ENCODE results near the gene TBL3.

DNA sequence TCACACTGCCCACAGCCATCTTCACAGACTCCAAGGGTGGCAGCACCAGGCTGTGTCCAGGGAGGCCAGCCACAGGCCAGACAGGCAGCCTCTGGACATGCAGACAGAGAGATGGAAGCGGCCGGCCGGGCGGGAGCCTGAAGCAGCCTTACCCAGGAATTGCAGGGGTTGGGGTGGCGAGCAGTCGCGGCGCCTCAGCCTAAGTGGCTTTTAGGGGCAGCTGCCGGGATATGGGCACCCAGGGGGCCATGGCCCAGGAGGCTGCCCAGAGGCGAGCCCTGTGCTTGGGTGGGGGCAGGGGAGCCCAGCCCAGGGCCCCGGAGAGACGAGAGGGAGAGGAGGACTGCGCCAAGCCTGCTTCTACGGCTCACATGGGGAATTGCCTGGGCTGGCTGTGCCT is 53.4 kb downstream of the TBL3 start:
- TF ChIP-seq, protein P1, sequence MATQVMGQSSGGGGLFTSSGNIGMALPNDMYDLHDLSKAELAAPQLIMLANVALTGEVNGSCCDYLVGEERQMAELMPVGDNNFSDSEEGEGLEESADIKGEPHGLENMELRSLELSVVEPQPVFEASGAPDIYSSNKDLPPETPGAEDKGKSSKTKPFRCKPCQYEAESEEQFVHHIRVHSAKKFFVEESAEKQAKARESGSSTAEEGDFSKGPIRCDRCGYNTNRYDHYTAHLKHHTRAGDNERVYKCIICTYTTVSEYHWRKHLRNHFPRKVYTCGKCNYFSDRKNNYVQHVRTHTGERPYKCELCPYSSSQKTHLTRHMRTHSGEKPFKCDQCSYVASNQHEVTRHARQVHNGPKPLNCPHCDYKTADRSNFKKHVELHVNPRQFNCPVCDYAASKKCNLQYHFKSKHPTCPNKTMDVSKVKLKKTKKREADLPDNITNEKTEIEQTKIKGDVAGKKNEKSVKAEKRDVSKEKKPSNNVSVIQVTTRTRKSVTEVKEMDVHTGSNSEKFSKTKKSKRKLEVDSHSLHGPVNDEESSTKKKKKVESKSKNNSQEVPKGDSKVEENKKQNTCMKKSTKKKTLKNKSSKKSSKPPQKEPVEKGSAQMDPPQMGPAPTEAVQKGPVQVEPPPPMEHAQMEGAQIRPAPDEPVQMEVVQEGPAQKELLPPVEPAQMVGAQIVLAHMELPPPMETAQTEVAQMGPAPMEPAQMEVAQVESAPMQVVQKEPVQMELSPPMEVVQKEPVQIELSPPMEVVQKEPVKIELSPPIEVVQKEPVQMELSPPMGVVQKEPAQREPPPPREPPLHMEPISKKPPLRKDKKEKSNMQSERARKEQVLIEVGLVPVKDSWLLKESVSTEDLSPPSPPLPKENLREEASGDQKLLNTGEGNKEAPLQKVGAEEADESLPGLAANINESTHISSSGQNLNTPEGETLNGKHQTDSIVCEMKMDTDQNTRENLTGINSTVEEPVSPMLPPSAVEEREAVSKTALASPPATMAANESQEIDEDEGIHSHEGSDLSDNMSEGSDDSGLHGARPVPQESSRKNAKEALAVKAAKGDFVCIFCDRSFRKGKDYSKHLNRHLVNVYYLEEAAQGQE (IDR thresholded peaks at IDR 0.05; ENCODE audit: borderline replicate concordance): no peak
- no peak for TF ChIP-seq POLR2AphosphoS5 (IDR thresholded peaks at IDR 0.05)
- TF ChIP-seq, protein P2, sequence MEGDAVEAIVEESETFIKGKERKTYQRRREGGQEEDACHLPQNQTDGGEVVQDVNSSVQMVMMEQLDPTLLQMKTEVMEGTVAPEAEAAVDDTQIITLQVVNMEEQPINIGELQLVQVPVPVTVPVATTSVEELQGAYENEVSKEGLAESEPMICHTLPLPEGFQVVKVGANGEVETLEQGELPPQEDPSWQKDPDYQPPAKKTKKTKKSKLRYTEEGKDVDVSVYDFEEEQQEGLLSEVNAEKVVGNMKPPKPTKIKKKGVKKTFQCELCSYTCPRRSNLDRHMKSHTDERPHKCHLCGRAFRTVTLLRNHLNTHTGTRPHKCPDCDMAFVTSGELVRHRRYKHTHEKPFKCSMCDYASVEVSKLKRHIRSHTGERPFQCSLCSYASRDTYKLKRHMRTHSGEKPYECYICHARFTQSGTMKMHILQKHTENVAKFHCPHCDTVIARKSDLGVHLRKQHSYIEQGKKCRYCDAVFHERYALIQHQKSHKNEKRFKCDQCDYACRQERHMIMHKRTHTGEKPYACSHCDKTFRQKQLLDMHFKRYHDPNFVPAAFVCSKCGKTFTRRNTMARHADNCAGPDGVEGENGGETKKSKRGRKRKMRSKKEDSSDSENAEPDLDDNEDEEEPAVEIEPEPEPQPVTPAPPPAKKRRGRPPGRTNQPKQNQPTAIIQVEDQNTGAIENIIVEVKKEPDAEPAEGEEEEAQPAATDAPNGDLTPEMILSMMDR (IDR thresholded peaks at IDR 0.05; ENCODE audit: poor library complexity, severe bottlenecking): no peak
- no peak for TF ChIP-seq EZH2 (IDR thresholded peaks at IDR 0.05; ENCODE audit: borderline replicate concordance, insufficient read depth, low read length, poor library complexity, severe bottlenecking)
- no peak for TF ChIP-seq RAD21 (conservative IDR thresholded peaks at IDR 0.05)
- no peak for TF ChIP-seq EP300 (conservative IDR thresholded peaks at IDR 0.05; ENCODE audit: poor library complexity, severe bottlenecking)

Data from neural cell (in vitro differentiated cells).